ENCODE results near the gene NBDY.
A peak's percentile ranks its signal among the peaks of the same experiment; 100 is the strongest.
"Not testable (repeated sequence)": the region's sequence is repeated elsewhere in the genome, so short reads cannot be mapped to it uniquely, and the experiment has no call there.

NBDY gene

DNA sequence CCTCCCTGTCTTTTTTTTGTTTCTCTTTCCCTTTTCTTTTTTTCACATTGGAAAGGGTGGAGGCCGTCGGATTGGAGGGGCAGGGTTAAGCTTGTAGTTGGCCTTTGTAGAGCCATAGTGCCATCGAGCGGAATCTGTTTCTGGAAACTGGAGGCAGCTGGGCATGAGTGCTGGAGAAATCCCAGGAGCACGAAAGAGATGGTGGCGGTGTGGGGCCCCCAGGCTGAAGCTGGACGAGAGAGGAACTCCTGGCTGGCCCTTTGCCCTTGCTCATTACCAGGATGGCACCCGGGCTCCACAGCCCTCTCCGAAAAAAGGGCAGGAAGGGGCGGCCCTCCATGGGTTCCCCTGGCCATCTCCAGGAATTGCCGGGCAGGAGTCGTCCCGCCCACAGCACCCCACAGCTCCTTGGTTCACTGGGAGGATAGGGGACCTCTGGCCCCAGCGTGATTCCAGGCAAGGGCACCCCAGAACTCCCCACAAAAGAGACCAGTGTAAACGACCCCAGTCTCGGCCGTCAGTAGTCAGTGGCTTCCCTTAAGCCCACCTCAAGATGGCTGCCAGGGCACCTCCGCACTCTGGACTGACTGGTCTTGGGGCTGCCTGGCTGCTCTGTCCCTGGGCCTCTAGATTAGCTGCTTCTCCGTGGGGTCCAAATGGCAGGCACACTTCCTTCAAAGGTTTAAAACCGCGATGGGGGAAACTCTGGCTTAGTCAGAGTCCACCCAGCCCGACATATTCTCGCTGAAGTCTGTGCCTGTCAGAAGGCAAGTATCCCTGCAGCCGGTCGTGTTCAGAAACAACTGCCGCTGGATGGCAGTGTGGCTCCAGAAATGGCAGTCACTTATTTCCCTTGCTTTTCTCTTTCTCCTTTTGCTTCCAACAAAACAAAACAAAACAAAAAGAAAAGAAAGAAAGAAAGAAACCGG is 74.1 kb downstream of the NBDY start:
- peak; percentile 63 for DNase-seq

DNA sequence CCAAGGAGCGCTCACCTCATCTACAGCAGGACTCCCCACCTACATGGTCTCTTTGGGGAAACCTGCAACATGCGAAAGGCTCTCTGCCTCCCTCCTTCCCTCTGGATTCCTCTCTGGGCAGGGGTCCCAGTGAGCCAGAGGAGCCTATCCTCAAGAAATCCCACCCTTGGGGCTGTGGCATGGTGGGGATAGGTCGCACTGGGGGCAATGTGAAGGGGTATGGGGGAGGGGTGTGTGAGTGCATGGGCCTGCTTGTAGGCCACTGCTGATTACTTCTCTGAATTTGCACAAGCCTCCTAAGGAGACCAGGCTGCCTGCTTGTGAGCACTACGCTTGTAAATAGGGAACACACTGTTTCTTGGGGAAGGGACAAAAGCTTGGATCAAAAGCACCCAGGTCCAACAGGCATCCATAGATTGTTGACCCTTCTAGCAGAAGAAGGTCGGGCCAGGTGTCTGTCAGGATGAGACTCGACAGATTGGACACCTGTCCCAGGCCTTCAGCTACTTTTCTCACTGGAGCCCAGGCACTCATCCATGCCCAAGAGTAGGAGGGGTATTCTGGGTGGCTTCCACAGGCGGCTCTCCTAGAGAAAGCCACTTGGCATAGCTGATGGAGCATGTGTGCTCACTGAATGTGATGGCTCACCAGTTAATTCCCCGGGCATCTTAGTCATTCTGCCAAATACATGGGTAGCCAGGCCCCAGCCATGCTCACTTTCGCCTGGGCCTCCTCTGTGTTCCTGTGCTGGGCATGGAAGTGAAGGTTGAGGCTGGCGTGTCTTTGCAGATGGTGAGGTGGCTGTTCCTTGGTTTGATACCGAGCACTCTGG is 75.0 kb downstream of the NBDY start:
- DNase-seq = no peak

DNA sequence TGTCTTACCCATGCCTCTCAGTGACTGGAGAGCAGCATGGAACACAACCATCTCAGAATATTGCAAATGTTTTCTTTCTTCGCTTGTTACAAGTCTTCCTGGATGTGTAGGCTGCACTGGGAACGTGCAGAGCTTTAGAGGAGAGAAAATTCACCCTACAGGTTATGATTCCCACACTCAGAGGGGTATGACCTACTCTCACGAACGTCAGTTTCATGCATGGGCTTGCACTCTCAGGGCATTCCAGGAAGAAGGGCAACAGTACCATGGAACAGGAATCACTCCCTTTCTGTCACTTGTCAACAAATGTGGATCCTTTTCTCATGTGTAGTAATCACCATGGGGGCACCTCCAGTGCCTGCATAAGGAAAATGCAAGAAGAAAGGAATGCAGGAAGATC is 75.8 kb downstream of the NBDY start:
- no peak for DNase-seq

DNA sequence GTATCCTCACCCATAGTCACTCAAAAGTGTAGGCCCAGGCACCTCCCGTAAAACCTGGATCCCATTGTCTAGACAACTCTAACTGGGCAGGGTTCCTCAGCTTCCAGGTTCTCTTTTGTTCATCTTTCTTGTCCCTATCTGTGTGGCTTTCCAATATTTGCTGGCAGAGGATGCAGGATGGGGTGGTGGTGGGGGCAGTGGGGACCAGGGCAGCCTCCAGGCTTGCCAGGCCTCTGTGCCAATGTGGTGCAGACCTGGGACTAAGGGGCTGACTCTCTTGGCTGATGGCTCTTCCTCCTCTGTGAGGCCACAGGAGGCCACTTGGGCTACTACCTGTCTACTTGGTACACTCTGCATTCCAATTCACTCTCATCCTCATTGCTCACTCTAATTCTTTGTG is 76.4 kb downstream of the NBDY start:
- DNase-seq = no peak

DNA sequence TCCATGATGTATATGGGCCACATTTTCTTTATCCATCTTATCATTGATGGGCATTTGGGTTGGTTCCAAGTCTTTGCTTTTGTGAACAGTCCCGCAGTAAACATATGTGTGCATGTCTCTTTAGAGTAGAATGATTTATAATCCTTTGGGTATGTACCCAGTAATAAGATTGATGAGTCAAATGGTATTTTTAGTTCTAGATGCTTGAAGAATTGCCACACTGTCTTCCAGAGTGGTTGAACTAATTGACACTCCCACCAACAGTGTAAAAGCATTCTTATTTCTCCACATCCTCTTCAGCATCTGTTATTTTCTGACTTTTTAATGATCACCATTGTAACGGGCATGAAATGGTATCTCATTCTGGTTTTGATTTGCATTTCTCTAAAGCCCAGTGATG is 77.1 kb downstream of the NBDY start:
- DNase-seq = not testable (repeated sequence)

DNA sequence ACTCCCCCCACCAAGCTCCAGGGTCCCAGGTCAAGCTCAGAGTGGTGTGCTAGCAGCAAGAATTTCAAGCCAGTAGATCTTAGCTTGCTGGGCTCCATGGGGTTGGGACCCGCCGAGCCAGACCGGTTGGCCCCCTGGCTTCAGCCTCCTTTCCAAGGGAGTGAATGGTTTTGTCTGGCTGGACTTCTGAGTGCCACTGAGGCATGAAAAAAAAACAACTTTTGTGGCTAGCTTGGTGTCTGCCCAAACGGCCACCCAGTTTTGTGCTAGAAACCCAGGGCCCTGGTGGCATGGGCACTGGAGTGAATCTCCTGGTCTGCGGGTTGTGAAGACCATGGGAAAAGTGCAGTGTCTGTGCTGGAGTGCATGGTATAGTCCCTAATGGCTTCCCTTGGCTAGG is 82.6 kb downstream of the NBDY start:
- no peak for DNase-seq

DNA sequence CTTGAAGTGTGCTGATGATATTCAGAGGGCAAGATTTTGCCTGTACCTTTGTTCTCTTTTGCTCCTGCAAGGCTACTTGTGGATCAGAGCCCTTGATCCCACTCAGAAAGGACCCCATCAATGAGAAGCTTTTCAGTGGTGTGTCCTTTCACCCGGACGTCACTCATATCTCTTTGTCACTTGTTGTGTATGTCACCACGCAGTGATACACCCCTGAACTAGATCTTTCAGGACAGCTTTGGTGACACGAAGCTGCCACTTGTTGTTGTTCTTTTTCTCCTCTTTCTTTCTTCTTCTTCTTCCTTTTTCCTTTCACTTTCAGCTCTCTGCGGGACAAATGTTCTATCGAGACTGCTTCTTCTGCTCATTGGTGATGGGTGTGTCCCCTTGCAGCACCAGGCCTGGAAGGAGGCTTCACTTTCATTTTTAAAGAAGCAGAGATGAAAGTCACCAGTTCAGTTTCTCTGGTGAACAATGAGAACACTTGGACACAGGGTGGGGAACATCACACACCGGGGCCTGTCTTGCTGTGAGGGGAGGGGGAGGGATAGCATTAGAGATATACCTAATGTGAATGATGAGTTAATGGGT is 83.6 kb downstream of the NBDY start:
- peak; percentile 14 for DNase-seq

DNA sequence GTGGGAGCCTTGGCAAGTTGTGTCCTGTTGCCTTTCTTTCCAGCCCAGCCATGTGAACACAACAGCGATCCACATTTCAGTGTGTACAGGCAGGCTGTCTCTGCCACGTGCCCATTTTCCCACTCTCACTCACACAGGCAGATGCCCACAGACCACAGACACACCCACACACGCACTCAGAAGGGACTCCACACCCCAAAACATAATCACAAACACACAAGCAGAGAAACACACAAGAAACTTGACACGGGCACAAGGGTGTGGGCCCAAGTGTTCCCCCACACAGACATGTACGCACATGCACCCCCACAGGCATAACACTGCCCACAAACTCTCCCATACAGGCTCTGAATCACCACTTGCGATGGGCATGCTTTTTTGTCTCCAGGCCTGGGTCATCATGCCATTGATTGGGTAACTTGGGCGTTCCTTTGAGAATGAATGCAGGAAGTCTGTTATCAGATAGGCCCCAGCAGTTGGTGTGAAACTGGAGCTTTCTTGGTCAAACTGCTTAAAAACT is 84.3 kb downstream of the NBDY start:
- DNase-seq = peak; percentile 16

DNA sequence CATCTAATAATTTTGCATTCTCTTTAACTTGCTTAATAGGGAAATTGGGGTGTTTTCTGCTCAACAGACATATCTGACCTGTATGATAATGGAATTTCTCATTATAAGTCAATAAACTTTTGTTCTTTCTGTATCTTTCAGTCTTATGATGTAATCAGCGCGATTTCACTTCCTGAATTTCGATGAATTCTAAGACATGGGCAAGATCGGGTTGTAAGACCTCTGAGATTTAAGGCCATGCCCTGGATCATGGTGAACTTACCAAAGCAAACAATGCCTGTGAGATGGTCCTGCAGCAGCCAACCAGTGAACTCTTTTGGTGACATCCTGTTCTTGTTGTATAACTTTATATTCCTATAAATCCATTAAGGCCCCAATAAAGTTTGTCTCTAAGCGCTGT is 88.1 kb downstream of the NBDY start:
- DNase-seq = no peak

DNA sequence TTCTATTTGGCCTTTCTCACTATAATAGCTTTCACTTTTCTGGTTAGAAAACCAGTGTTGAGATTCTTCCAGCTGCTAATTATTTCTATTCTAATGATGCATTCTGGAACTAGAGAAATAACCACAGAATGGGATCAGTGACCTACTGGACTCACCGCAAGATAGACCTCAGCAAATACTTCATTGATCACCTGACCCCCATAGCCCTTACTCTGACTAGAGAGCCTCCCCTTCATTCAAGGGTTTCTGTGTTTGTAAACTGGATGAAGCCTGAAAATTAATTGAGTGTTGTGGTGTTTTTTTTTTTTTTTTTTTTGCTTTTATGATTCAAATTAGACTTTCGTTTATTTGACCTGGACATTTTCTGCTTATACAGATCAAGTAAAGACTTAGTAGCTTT is 97.0 kb downstream of the NBDY start:
- DNase-seq = no peak

DNA sequence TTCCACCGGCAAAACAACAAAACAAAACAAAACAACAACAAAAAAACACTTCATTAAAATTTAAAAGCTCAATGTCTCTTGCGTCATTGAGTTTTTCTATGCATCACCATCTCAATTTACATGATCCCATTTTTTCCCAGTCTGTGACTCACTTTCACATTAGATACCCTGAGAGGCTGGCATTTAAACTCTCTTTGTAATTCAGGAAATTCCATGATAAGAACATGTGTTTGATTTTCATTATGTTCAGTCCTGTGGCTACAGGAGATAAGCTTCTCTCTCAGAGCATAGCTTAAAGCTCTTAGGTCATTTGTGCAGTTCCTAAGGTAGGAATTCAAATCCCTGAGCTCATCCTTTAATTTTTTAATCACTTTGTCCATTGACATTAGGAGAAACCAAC is 104.6 kb downstream of the NBDY start:
- no peak for DNase-seq

DNA sequence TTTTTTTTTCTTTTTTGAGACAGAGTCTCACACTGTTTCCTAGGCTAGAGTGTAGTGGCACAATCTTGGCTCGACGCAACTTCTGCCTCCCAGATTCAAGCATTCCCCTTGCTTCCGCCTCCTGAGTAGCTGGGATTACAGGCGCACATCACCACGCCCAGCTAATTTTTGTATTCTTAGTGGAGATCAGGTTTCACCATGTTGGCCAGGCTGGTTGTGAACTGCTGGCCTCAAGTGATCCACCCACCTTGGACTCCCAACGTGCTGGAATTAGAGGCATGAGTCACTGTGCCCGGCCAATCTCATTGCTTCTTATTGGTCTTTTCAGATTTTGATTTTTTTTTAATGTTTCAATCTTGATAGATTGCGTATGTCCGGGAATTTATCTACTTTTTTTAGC is 124.4 kb downstream of the NBDY start:
- no peak for DNase-seq

DNA sequence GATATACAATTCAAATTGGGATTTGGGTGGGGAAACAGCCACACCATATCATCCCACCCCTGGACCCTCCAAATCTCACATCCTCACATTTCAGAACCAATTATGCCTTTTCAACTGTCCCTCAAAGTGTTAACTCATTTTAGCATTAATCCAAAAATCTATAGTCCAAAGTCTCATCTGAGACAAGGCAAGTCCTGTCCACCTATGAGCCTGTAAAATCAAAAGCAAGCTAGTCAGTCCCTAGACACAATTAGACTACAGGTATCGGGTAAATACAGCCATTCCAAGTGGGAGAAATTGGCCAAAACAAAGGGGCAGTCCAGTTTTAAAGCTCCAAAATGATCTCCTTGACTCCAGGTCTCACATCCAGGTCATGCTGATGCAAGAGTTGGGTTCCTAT is 128.0 kb downstream of the NBDY start:
- DNase-seq = no peak

DNA sequence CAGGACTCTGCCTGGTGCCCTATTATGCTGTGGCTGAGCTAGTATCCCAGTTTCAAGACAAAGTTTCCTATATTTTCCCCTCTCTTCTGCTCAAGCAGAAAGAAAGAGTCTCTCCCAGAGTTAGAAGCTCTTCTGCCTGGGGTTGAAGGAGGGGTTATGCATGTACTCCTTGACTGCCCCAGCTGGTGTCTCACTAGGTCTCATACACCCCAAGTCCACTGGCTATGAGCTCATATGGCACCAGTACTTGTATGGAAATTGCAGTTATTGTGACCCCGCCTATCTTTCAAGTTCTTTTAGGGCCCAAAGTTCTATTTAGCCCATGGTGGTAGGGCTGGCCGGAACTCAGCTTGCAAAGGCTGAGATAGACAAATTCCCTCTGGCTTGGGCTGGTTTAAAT is 131.8 kb downstream of the NBDY start:
- DNase-seq = no peak

Measured in stimulated activated CD4-positive, alpha-beta T cell treated with anti-CD3 and anti-CD28 coated beads, Interleukin-4, amount 100 ng/mL, for 1 hour (primary cell).